Left hindlimb (tissue), 1 donor: ENCODE results near the gene ZNF195.
"Not testable (repeated sequence)": the region's sequence is repeated elsewhere in the genome, so short reads cannot be mapped to it uniquely, and the experiment has no call there.

ENCODE experiments used
- DNase-seq: peaks from one replicate; pipeline ENCODE4 v3.0.0-alpha.2; 2018

The ZNF195 gene

GRCh38 chr11:3378426-3379423 lies at the start of gene ZNF195:
Gene ZNF195 (minus strand): TSS chr11:3379146. CDS start chr11:3379040, 106 bp downstream.
- peak; percentile 97 for DNase-seq

GRCh38 chr11:3428076-3428475 lies 49.1 kb upstream of the ZNF195 start:
- not testable (repeated sequence) for DNase-seq

GRCh38 chr11:3426541-3426940 lies 47.6 kb upstream of the ZNF195 start:
- DNase-seq = not testable (repeated sequence)

- not testable (repeated sequence) for DNase-seq
Measured at GRCh38 chr11:3423928-3424327, 45.0 kb upstream of the ZNF195 start.

DNA sequence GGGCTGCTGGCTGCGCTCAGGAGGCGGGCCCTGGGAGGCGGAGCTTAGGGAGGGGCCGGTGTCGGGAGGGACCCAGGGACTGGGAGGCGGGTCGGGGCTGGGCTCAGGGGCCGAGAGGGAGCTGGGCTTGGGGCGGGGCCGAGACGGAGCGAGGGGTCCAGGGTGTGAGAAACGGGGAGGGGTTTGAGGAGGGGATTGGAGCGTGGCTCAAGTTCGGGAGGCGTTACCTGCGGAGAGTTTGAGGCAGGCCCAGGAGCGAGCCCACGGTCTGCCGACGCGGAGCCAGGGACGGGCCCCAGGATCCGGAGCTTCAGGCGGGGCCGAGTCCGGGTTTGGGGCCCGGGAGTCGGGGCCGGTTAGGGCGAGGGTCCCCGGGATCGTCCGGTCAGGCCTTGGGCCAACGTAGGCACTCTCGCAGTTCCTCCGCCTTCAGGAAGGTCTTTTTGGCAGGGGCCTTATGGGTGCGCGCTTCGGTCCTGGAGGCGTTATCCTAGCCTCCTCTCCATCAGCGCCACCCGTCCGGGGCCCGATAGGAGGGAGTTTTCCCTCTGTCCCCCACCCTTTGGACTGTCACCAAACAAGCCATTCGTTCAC lies 44.3 kb upstream of the ZNF195 start:
- DNase-seq = not testable (repeated sequence)

DNA sequence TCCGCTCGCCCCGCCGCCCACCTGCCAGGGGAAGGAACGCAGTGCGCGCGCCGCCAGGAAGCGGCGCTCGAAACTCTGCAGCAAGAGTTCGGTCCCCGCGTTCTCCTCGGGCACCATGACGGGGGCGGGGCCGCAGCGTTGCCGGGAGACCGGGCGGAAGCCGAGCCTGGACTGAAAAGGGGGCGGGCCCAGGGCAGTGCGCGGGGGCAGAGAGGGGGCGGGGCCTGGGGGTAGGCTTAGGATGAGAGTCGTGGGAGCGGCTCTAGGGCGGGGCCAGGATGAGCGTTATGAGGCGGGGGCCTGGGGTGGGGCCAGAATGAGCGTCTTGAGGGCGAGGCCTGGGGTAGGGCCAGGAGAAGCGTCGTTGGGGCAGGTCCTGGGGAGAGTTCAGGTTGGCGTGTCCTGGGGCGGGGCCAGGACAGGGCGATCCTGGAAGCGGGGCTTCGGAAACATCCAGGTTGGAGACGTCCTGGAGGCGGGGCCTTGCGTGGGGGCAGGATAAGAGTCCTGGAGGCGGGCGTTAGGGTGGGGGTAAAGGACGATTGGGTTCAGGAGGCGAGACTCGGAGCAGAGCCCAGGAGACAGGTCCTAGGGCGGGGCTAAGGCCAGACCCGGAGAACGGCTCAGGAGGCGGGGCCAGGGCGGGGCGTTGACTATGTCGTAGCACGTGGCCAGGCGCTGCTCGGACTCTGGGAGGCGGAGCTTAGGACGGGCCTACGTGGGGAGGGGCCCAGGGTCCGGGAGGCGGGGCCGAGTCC lies 43.6 kb upstream of the ZNF195 start:
- DNase-seq = peak; percentile 98

- DNase-seq = not testable (repeated sequence)
Measured at GRCh38 chr11:3421608-3422379, 42.8 kb upstream of the ZNF195 start.

DNA sequence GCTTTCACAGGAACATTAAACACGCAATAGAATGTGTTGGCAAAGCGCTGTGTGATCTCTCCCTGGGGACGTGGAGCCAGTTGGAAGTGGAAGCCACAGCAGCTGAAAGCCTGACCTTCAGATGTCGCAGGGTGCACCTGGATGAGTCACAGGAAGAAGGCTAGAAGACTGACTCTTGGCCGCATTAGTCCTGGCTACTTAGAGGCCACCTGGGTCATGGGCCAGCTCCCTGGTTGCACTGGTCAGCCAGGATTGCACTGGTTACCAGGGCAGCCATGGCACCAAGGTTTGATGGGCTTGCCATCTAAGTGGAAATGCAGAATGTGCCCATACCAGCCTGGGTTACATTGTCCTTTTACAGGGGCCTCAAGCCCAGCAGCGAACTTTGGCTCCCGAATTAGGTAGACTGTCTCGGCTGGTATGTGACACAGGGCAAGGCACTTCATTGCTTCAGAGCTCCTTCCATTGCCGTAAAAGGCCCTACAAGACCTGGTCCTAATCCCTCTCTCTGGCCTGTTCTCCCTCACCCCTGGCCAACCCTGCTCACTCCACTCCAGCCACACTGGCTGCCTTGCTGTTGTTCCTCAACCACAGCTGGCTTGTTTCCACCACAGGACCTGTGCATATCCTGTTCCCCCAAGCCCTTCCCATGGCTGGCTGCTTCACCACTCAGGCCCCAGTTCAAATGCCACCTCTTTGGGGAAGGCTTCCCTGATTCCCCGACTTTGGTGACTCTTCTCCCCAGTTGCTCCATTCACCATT lies 41.5 kb upstream of the ZNF195 start:
- not testable (repeated sequence) for DNase-seq

DNA sequence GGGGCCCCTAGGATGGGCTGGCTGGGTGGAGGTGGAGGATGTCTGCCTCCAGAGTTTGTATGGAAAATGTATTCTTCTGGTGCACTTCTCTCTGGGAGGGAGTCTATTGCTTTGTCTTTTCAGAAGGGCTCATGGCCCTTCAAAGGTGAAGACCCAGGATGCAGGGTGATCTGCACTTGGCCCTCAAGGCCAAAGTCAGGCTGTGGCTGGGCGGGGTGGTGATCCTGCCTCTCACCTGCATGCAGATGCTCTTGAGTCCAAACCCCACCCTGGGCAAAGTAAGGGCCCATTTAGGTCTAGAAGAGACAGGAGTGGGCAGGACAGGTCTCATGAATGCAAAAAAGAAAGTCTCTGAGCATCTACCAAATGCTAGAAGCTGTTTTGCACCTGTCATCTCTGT lies 40.5 kb upstream of the ZNF195 start:
- DNase-seq = not testable (repeated sequence)

- DNase-seq = peak; percentile 48
Measured at GRCh38 chr11:3417047-3417446, 38.1 kb upstream of the ZNF195 start.

GRCh38 chr11:3415301-3415700 lies 36.4 kb upstream of the ZNF195 start:
- not testable (repeated sequence) for DNase-seq

DNA sequence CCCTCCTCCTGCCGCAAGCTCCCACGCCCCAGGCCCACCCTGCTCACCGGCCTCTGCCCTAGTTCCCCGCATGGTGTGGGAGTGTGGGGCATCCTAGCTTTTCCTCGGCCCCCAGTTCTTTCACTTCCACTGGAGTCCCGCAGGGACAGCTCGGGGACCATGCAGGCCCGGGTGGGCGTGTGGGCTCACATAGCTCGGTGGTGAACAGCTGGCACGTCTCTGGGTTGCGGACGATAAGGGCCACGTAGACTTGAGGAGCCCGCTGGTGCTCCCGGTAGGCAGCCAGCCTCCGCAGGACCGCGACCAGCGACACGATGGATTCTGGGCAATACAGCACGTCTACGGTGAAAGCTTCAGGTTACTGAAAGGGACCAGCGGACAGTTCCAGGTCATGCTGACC lies 34.7 kb upstream of the ZNF195 start:
- not testable (repeated sequence) for DNase-seq

GRCh38 chr11:3412837-3413236 lies 33.9 kb upstream of the ZNF195 start:
- no peak for DNase-seq

GRCh38 chr11:3408722-3409121 lies 29.8 kb upstream of the ZNF195 start:
- peak; percentile 52 for DNase-seq

DNA sequence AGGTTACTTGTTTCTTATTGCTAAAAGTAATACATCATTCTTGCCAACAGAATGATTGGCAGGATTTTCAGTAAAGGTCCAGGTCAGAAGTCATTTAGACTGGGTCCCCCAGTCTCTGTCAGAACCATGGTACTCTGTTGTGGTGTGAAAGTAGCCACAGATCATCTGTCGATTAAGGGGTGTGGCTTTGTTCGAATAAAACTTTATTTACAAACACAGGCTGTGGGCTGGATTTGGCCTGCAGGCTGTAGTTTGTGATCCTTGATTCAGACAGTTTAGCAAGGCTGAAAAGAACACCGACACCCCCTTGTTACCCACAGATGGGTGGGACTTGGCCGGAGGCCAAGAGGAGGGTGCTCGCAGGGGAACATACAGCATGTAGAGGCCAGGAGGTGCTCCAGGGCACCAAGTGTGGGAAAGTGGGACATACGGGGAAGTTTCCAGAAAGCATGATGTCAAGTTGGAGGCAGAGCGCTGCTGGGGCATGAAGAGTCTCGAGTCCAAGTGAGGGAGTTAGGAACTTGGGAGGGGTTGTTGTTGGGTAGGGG lies 29.2 kb upstream of the ZNF195 start:
- peak; percentile 36 for DNase-seq

- DNase-seq = not testable (repeated sequence)
Measured at GRCh38 chr11:3406937-3407336, 28.0 kb upstream of the ZNF195 start.

DNA sequence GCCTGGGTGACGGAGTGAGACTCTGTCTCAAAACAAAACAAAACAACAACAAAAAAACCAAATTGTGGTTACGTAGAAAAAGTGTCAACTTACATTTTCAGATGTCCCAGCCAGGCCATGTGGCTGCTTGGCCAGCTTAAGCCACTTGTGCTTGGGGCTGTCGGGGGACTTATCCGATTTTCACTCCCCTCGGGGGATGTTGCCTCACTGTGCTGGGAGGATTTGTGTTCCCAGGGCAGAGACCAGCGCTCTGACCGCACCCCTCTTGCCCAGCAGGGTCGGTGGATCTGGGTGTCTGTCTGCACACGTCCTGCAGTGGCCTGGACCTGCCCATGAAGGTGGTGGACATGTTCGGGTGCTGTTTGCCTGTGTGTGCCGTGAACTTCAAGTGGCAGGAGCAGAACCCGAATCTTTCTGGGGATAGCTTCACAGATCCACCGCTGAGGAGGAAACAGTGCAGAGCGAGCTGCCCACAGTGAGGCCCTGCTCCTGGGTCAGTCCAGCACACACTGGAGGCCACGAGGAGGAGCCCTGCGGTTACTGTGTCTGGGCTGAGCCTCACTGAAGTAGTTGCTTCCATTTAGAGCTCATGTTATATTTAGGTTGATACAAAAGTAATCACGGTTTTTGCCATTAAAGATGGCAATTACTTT lies 27.4 kb upstream of the ZNF195 start:
- DNase-seq = not testable (repeated sequence)

GRCh38 chr11:3404076-3404925 lies 25.4 kb upstream of the ZNF195 start:
- DNase-seq = not testable (repeated sequence)

- DNase-seq = not testable (repeated sequence)
Measured at GRCh38 chr11:3402861-3403250, 23.9 kb upstream of the ZNF195 start.
